NOMO-1 treated with DMSO at 0.1 percent for 48 hours (cell line): ENCODE results near the gene RRAGD.

Experiments
- DNase-seq: peaks from one replicate; lab custom pipeline; 2025; ENCODE audit not compliant: unreplicated experiment; lab: John Stamatoyannopoulos, UW

The RRAGD gene, protein sequence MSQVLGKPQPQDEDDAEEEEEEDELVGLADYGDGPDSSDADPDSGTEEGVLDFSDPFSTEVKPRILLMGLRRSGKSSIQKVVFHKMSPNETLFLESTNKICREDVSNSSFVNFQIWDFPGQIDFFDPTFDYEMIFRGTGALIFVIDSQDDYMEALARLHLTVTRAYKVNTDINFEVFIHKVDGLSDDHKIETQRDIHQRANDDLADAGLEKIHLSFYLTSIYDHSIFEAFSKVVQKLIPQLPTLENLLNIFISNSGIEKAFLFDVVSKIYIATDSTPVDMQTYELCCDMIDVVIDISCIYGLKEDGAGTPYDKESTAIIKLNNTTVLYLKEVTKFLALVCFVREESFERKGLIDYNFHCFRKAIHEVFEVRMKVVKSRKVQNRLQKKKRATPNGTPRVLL

DNA sequence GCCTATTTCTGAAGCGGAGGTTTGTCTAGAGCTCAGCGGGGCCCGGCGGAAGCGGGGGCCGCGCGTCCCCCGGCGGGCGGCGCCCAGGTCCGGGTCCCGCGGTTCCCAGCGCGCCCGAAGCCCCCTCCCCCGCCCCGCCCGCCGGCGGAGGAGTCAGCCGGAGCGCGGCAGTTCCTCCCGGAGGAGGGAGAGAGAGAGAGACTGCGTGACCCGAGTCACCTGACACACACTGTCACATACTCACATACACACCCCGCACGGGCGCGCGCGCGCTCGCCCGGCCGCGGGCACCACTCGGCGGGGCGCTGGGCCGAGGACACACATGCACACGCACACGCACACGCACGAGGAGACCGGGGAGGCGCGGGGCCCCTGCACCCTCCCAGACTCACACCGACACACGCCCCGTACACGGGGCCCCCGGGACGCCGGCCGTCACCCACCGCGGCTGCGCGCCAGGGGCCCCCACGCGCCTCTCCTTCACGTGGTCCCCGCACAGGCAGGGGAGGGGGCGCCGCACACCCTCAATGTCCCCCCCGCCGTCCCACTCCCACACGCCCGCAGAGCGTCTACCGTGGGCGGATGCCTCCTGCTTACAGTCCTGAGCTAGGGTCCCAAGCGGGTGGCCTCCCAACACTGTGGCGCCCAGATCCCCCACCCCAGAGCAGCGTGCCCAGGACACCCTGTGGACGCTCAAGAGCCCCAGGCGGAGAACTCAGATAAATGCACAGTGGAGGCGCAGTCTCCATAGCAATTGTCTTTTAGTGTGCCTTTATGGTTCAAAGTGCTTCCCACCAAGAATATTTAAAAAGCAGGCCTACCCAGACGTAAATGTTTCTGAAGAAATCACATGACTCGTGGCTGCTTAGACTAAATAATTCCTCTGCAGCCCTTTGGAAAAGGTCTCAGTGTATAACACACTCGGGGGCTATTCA lies at the start of gene RRAGD:
Gene RRAGD (minus strand): TSS at position 203 of the 935 bp plus-strand sequence. CDS start 280 bp downstream, outside the sequence.
- peak; percentile 52 for DNase-seq

DNA sequence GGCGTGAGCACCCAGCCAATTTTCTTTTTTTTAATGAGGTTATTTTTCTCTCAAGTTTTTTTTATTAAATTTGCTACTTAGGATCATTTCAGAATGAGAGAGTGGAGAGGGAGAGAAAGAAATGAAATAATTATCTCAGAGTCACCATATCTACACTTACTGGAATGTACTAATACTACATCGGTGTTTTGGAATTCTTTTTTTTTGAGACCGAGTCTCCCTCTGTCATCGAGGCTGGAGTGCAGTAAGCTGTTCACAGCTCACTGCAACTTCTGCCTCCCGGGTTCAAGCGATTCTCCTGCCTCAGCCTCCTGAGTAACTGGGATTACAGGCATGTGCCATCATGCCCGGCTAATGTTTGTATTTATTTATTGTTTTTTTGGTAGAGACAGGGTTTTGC lies 48.6 kb upstream of the RRAGD start:
- DNase-seq = no peak

DNA sequence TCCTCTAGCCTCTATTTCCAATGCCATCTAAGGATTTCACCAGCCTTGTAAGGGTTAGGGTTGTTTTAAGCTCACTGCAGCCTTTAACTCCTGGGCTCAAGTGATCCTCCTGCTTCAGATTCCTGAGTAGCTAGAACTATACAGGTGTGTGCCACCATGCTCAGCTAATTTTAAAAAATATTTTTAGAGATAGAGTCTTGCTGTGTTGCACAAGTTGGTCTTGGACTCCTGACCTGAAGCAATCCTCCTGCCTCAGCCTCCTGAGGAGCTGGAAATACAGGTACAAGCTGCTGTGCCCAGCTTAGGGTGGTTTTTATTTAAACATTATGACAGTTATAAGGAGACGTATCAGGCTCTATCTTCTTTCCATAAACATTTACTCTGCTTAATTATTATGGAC lies 47.4 kb upstream of the RRAGD start:
- no peak for DNase-seq

DNA sequence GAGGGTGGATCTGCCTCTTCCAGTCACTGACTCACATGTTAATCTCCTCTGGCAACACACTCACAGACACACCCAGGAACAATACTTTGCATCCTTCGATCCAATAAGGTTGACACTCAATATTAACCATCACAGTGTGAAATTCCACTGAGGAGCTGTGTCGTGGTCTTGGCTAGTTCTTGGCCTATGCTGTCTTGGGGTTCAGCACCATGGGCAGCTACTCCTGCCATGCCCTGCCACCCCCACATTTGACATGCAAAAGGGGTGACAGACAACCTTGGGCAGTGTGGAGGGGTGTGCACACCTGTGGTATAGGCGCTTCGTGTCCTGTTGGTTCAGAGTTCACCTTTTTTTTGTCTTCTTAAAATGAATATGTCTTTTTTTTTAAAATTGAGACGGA lies 46.6 kb upstream of the RRAGD start:
- DNase-seq = no peak

DNA sequence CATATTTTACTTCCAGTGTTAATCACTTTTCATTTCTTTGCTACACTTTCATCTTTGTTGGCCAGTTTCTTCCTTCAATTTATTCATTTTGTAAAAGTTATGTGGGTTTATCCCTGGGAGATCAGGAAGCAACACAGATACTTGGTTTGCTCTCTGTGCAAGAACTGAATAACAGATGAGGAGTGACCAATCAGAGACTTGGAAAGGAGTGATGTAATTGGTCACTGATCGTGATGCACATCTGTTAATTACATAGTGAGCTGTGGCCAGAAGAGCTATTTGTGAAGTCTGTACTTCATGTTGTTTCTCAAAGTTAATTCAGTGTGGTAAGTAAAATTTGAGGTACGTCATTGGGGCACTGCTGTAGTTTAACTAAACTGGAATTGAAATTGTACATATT lies 42.2 kb upstream of the RRAGD start:
- no peak for DNase-seq

DNA sequence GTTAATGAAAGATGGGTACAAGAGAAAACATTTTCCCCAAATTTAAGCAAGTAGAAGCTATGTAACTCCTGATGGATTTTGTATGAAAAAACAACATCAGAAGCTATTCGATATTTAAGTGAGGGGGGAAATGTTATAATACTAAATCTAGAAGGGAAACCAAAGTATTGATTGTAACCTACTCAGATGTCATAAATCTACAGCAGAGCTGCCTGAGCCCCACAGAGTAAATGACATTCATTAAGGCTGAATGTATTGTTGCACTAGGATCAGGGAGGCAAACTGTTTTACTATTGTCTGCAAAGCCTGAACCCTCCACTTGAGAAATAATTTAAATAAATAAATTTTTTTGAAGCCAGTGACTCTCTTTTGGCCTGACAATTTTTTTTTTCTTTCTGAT lies 40.2 kb upstream of the RRAGD start:
- DNase-seq = no peak

DNA sequence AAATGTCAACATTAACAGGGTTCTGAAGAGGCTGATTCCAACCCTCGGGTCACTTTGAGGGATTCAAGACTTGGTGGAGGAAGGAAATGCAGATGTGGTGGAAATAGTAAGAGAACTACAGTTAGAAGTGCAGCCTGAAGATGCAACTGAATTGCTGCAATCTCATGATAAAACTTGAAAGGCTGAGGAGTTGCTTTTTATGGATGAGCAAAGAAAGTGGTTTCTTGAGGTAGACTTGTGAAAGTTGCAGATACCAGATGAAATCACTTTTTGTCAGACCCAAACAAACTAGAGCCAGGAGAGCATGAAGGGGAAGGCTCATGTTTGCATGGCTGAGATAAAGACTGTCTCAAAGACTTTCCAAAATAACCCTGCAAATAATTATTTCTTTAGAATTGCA lies 37.1 kb upstream of the RRAGD start:
- DNase-seq = no peak

DNA sequence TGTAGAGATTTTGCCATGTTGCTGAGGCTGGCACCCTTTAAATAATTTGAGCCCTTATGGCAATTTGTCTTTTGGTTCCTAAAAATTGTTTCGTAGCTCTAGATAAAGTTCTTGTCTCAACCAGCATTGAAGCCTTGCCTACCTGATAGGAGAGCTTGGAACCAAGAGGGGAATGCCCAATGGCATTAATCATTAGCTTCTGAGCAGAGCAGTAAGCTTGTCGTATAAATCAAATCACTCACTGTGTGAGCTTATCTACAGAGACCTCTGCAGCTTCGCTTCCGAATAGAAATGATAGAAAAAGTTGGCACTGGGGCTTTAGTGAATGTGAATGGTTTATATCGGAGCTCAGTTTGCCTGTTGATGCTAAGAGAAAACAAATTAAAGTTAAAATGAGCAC lies 31.6 kb upstream of the RRAGD start:
- DNase-seq = no peak

DNA sequence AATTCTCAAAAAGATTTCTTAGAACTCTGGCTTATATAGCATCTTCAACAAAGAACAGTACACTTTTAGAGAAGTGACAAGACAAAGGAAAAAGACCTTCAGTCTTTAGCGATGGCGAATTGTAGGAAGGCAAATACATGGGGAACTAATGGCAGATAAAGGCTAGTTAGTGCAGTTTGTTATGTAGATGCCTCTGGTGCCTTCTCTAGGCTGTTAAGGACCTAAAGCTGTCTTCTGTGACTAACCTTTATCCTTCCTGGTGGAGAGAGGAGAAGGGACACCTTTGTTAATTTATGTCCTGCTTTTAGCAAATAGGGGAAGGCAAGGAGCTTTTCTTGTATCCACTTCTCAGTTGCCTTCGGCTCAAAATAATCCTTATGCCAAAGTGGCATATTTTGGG lies 28.1 kb upstream of the RRAGD start:
- no peak for DNase-seq

DNA sequence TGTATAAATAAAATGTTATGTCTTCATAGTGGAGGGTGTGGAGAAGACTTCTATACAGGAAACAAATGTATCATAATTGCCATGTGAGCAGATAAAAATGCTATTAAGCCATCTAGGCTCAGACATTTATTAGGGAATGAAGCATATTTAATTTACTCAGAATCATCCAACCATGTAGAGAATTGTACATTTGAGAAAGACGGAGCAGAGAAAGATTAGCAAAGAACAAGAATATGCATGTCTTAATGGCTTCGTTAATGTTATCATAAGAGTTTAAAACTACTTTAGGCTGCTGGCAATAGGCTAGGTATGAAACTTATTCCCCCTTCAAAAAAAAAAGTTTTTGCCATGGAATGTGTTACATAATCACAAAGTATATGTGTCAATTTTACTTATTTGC lies 26.9 kb upstream of the RRAGD start:
- no peak for DNase-seq

DNA sequence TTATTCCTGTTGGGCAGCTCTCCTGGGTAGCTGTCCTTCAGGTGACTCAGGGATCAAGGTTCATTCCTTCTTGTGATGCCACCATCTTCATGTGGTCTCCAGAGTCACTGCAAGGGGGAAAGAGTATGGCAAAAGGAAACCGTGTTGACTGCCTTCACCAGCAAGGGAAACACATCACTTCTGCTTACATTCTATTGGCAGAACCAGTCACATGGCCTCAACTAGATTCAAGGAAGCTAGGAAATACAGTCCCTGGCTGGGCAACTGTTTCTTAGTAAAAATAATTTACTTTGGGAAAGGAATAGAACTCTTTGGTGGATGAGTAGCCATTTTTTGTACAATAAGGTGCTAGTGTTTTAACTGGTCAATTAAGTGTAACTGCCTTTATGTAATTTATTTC lies 26.2 kb upstream of the RRAGD start:
- DNase-seq = no peak

DNA sequence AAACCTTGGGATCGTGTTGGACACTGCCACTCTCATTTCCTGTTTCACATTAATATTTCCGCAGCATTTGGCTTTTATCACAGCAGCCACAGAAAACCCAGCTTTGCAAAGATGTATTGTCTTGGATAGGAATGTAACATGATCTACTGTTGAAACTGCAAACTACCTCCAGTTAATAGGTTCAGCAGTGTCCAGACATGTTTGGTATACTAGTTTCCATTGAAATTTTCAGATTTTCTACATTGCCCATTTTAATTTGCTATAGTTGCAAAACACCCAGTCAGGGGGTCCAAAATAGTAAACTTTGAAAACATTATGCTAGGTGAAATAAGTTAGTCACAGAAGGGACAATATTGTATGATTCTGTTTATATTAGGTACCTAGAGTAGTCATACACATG lies 24.2 kb upstream of the RRAGD start:
- DNase-seq = no peak

DNA sequence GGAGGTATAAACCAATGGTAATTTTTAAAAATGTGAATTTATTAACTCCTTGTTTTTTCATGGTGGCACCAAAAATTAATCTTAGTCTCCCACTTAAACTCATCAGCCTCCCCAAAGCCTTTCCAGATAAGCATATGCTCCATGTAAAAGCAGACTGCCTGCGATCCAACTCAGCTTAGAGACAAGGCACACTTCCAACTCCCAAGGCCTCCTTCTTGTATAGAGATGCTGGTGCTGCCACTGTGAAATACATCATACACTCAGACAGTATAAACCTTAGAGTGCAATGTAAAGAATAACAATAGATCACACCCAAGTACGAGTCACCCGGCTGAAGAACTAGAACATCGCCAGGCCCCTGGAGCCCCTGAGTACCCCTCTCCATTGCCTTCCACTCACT lies 22.9 kb upstream of the RRAGD start:
- DNase-seq = no peak

DNA sequence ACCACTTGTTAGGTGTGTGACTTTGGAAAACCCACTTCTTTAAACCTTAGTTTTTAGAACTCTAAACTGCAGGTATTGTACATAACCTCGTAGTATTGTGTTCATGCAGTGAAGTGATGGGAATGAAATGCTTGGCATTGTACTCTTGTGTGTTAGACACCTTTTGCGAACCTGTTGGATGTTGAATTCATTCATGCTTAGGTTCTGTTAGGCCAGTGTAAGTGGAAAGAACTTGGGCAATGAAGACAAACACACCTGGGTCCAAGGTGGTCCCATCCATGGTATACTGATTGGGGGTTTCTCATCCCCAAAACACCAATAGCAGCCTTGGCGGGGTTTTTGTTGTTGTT lies 22.1 kb upstream of the RRAGD start:
- DNase-seq = no peak

DNA sequence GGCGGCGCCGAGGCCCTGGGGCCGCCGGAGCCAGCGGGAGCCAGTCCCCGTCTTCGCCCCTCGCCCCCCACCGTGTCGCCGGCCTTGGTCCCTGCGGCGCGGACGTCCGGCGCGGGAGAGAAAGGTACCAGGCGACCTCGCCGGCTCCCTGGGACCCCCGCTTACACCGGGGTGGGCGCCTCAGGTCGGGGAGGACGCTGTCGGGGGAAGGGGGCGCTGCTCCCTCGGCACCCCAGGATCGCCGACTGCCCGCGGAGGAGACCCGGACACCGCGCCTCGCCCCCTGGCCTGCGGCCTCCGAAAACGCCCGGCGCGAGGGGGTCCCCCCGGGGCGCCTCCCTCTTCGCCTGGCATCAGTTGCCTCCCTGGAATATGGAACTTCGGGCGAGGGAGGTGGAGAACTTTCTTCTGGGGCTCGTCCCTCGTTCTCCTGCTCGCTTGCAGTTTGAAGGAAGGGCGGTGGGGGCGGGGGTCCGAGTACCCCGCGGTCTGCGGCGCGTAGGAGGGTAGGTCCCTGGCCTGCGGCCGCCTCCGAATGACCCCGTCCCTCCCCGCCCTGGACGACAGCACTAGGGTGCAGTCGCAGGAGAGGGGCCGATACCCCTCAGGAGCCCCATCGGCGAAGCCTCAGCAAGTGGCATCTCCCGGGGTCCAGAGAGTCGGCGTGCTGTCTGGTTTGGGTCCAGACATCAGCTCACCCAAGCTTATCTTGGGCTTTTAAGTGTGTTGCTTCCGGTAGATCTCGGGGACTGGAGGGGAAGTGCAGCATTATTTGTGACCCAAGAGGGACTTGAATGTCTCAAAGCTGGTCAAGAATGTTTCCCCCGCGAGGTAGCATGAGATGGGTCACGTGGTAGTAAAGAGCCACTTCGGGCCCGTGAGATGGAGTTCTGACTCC lies 21.4 kb upstream of the RRAGD start:
- peak; percentile 38 for DNase-seq

DNA sequence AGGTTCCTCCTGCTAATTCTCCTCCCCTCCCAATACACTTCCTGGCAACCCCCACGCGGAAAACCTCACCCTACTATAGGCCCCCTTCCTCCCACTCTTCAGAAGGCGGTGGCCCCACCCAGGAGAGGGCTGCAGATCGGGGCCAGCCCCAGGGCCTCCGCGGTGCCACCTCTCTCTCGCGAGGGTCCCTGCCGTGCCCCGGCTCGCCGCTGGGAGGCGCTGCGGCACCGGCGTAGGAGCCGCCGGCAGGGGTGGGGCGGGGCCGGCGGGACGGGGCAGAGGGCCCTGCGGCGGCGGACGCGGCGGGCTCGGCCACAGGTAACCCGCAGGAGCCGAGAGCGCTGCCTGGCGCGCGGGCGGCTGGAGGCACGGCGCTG lies 20.8 kb upstream of the RRAGD start, which contains the start of gene ANKRD6:
Gene ANKRD6 (plus strand): TSS at position 278 of the 377 bp plus-strand sequence. CDS start 133,825 bp downstream, outside the sequence.
- DNase-seq = peak; percentile 54

DNA sequence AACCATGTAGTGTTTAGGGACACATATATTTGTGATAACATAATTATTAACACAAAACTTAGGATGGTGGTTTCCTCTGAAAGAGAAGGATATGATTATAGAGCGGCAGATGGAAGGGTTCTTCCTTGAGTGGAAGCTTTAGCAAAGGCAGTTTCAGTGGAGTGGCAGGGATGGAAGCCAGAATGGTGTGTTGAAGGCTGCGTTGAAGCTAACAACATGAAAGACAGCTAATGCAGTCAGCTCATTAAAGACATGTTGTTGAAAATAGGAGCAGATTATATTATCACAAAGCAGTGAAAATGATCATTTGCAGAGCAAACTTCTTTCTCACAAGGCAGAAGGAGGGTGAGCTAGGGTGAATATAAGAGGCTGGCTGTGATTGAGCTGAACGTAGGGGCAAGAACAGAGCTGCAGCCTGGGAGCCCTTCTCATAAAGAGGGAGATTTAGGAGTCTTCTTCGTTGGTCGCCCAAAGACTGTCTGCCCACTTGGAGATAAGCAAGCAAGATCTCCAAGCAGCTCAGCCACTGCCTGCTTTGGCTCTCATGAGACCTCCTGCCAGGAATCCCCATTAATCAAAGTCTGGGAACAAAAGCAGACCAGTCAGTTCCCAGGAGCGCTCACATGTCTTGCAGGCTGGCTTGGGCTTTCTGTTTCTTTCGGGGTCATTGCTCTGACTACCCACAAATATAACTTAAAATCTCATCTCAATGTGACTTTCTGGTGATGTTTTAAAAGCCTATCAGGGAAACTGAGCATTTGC lies 18.3 kb upstream of the RRAGD start:
- no peak for DNase-seq

DNA sequence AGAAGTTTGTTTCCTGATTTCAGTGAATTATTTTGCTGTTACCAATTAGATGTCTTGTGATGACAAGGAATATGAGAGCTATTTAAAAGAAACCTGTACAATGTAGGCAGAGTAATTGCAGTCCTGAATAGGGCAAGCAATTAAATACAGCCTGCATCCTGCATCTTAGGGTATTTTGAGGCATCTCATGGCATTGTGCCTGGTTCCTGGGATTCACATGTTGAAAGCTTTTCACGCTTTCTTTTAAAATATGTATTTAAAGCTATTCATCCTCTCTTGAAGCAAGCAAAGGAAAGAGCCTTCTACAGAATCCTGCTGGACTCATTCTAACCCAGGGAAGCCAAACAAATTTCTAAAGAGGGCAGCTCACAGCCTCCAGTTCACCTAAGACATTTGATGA lies 4.7 kb upstream of the RRAGD start:
- no peak for DNase-seq

DNA sequence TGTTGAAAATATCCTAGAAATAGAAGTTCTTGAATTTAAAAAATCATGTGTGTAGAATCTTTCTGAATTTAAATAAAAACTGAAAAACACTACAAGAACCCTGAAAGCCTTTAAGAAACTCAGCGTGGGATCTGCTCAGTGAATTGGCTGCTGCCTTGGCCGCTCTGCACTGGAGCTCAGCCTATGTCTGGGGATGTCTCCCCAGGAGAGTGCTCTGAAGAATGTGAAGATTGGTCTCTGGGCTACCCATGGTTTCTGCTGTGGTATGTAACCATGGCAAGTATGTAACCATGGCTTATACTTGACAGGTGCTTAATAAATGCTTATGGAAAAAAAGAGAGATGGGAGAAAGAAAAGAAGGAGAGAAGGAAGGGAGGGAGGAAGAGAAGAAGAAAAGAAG lies 3.1 kb upstream of the RRAGD start:
- DNase-seq = no peak

DNA sequence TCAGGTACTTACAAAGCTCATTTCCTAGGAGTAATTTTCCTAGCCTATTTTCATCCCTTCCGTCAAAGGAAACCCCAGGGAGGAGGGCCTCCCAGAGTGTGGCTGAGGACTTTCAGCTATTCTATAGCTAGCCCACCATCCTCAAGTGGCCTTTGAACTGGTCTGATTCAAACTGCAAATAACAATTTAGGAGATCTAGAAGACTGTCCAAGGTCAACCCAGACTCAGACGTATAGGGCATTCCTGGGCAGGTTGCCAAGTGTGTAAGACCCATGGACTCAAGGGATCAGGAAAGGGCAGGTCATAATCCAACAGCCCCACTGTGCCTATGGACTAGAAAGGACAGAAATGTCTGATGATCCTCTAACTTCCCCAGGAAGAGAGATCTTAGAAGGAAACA lies 2.1 kb upstream of the RRAGD start:
- no peak for DNase-seq
